GM21360 (cell line): Measurements from ENCODE around the gene HPS6.
"Not testable (repeated sequence)": the region's sequence is repeated elsewhere in the genome, so short reads cannot be mapped to it uniquely, and the experiment has no call there.

ENCODE experiments used
- ATAC-seq: cut with Tn5 transposase; IDR thresholded peaks from one replicate; pipeline ENCODE4 v1.9.1; 2021; ENCODE audit warnings: mild to moderate bottlenecking, moderate library complexity; ENCODE audit not compliant: unreplicated experiment

HPS6 gene

DNA sequence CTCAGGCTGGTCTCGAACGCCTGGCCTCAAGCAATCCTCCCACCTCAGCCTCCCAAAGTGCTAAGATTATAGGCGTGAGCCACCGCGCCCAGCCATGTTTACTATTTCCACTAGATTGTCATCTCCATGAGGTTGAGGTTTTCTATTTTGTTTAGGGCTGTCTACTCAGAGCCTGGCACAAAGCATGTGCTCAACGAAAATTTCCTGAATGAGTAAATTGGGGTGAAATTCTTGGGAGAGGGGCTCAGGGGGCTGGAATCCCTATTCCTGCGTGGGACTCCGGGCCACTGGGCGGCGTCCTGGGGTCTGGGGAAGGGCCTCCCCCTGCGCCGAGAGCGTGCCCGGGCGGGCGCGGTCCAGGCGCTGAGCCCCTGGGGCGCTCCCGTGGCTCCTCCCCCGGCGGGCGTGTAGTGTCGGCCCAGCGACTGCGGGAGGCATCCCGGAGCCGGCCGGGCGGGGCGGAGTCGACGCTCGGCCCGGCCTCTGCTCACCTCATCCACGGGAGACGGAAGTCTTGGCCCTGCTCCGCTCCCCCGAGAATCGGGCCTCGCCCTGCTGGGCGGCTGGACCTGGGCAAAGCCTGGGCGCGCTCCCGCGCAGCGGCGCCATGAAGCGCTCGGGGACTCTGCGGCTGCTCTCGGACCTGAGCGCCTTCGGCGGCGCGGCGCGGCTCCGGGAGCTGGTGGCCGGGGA lies at the start of gene HPS6:
Gene HPS6 (plus strand): TSS at position 482 of the 693 bp plus-strand sequence. CDS start 126 bp downstream, at position 608.
- ATAC-seq: peak; percentile 87

- ATAC-seq: no peak
Measured at GRCh38 chr10:102016416-102016815, 48.7 kb upstream of the HPS6 start.

GRCh38 chr10:102017295-102017694 lies 47.9 kb upstream of the HPS6 start:
- no peak for ATAC-seq

DNA sequence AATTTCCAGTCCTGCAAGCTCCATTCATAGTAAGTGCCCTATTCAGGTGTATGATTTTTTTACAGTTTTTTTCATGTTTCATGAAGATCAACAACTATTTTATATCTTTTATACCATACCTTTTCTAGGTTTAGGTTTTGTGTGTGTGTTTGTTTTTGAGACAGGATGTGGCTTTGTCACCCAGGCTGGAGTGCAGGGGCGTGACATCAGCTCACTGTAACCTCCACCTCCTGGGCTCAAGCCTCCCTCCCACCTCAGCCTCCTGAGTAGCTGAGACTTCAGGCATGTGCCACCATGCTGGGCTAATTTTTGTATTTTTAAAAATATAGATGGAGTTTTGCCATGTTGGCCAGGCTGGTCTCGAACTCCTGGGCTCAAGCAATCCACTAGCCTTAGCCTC lies 44.2 kb upstream of the HPS6 start:
- no peak for ATAC-seq

DNA sequence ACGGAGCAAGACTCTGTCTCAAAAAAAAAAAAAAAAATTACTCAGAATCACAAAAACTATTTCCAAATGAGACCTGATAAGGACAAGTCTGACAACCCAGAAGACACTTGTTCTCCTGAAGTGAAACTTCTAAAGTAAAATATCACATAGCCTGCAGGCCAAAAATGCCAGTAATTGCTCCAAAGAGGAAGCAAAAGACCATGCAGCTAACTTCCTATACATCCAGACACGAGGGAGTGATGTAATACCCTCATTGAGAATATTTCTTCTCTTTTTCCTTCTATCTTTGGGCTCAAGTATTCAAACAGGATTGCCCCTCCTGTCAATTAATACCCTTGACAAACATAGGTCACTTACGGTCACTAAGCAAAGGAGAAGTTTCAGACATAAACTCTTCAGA lies 40.4 kb upstream of the HPS6 start:
- no peak for ATAC-seq

DNA sequence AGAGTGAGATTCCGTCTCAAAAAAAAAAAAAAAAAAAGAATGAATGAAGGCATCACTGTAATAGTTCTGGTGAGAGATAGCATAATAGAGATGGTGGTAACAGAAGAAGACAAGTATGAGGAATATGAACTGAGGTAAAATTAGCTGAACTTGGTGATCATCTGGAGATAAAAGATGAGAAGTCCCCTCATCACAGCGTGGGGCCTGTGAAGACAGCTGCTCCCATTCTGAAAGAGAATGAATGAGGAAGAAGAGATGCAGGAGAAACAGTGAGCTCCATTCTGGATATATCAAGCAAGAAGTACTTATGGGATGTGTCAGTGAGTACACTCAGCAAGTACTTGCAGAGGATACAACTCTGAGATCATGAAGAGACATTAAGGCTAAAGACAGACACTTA lies 37.9 kb upstream of the HPS6 start:
- ATAC-seq: no peak

DNA sequence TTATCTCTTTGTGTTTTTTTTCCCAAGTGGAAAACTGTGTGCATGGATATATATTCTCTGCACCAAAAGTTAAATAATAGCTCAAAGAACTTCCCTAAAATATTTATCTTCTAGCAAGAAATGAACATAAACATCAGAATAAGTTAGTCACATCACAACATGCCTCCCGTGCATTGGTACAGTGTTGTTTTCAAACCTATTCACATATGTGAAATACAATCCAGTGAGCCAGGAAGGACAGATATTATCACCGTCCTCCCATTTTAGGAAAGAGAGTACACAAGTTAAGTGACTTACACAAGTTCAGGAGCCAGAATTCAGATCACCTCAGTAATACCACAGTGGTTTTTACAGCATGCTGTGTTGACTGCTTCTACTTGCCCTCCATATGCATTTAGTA lies 31.4 kb upstream of the HPS6 start:
- no peak for ATAC-seq

DNA sequence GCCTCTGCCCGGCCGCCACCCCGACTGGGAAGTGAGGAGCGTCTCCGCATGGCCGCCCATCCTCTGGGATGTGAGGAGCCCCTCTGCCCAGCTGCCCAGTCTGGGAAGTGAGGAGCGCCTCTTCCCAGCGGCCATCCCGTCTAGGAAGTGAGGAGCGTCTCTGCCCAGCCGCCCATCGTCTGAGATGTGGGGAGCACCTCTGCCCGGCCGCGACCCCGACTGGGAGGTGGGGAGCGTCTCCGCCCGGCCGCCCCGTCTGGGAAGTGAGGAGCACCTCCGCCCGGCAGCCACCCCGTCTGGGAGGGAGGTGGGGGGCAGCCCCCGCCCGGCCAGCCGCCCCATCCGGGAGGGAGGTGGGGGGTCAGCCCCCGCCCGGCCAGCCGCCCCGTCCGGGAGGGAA lies 29.3 kb upstream of the HPS6 start:
- not testable (repeated sequence) for ATAC-seq

DNA sequence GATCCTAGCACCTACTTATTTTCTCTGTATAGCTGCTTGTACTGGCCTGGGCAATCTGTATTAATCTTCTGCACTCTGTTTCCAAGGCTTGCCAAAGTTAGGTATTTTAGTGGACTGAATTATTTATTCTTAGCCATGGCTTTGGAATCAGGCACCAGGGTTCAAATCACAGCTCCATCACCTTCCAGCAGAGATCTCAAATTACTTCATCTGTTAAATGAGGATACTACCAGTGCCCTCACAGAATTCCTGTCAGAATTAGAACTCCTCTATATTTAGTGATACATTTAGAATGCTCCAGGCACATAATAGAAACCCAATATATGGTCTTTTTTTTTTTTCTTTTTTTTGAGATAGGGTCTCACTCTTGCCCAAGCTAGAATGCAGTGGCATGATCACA lies 26.7 kb upstream of the HPS6 start:
- no peak for ATAC-seq

DNA sequence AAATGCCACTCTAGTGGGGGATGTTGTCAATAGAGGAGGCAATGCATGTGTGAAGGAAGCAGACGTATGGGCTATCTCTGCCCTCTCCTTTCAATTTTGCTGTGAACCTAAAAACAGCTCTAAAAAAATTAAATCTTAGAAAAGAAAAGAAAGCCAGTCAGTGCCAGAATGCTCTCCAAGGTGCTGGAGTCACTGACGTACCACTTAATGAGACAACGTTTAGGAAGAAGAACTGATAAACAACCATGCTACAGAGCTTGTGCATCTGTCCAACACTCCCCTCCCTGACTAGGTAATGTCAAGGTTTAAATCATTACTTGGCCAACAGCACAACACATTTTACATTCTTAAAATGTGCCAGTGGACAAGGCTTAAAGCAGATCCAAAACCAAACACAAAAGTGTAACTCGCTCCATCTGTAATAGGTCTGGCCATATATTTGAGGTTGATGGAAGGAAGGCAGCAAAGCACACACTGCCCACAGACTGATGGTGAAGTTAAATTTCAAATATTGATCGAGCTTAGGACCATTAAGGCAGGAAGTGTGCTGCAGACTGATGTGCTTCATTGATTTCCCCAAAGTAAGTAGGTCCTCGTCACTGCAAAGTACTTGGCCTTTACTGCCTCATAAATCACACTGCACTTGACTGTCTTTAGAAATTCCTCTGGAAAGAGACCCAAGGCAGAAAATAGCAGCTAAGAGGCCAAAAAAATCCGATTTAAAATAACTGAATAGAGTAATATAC lies 24.7 kb upstream of the HPS6 start:
- ATAC-seq: no peak

DNA sequence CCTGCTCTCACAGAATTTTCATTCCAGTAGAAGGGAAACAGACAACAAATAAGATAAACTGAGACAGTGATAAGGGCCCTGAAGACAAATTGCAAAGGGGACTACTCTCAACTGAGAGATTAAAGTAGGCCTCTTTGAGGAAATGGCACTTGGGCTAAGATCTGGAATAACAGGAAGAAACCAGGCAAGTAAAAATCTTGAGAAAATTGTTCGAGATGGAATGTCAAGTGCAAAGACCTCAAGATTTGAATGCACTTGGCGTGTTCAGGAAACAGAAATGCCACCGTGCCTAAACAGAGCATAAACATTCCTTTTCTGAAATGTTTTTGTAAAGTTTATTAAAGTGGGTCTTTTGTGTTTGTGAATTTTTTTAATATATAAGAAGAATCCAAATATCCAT lies 19.9 kb upstream of the HPS6 start:
- ATAC-seq: no peak

DNA sequence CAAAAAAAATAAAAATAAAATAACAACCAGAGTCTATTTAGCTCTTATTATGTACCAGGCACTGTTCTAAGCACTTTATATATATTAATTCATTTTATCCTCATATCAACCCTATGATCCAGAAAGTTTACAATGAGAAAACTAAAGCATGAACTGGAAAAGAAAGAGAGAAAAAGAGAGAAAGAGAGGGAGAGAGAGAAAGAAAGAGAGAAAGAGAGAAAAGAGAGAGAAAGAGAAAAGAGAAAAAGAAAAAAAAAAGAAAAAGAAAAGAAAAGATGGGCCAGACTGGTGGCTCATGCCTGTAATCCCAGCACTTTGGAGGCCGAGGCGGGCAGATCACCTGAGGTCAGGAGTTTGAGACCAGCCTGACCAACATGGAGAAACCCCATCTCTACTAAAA lies 19.1 kb upstream of the HPS6 start:
- ATAC-seq: no peak

- not testable (repeated sequence) for ATAC-seq
Measured at GRCh38 chr10:102054881-102055646, 10.1 kb upstream of the HPS6 start.

GRCh38 chr10:102055647-102056419 lies 9.3 kb upstream of the HPS6 start, which contains the start of gene ARMH3:
Gene ARMH3 (minus strand): TSS chr10:102056173. CDS start chr10:102040114, 16,059 bp downstream.
- ATAC-seq: peak; percentile 94

GRCh38 chr10:102059987-102060386 lies 5.2 kb upstream of the HPS6 start:
- ATAC-seq: no peak

- ATAC-seq: no peak
Measured at GRCh38 chr10:102064503-102064867, 664 bp upstream of the HPS6 start.

GRCh38 chr10:102065561-102066398 lies 631 bp downstream of the HPS6 start:
- peak; percentile 24 for ATAC-seq

DNA sequence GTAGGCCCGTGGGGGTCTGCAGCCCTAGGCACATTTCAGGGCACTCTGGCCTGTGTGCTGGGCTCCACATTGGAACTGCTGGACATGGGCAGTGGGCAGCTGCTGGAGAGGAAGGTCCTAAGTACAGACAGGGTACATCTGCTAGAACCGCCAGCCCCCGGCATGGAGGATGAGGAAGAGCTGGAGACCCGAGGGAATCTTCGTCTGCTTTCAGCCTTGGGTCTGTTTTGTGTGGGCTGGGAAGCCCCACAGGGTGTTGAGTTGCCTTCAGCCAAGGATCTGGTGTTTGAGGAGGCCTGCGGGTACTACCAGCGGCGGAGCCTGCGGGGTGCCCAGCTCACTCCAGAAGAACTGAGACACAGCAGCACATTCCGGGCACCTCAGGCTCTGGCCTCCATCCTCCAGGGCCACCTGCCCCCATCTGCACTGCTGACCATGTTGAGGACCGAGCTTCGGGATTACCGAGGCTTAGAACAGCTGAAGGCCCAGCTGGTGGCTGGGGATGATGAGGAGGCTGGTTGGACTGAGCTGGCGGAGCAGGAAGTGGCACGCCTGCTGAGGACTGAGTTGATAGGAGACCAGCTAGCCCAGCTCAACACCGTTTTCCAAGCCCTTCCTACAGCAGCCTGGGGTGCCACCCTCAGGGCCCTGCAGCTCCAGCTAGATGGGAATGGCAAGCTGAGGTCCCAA lies 1.4 kb downstream of the HPS6 start:
- no peak for ATAC-seq

GRCh38 chr10:102067091-102067916 lies 2.2 kb downstream of the HPS6 start:
- no peak for ATAC-seq
